DMS153 (cell line): Measurements from ENCODE around the gene CHDH.

Experiments
- DNase-seq: peaks from one replicate; lab custom pipeline; 2025; lab: John Stamatoyannopoulos, UW

Gene CHDH

DNA sequence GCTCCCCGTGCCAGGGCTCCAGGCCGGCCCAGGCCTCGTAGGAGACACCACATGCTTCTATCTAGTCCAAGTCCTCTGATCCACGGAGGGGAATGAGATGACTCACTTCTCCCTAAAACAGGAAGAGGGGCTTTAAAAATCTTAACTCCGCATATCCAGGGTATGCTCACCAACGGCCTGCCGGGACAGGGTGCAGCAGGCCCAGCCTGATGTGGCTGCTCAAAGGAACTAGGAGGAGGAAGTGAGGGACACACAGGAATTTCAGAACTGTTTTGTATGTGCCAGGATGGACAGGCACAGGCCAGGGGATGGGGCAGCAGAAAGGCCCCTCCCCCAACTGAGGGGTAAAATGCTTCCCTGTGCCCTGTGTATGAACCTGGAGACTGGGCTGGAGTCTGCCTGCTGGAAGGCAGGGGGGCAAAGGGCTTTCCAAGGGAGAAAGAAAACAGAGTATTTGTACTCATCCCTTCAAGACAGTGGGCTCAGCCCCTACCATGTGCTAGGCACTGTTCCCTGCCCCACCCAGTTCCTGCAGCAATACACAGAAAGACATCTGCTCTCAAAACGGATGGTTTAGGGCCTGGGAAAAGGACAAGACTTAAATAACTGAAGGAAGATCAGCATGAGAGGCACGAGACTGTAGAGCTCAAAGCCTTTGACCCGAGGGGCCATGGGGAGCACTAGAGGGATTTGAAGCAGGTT, 22.1 kb downstream of the CHDH start:
- no peak for DNase-seq

DNA sequence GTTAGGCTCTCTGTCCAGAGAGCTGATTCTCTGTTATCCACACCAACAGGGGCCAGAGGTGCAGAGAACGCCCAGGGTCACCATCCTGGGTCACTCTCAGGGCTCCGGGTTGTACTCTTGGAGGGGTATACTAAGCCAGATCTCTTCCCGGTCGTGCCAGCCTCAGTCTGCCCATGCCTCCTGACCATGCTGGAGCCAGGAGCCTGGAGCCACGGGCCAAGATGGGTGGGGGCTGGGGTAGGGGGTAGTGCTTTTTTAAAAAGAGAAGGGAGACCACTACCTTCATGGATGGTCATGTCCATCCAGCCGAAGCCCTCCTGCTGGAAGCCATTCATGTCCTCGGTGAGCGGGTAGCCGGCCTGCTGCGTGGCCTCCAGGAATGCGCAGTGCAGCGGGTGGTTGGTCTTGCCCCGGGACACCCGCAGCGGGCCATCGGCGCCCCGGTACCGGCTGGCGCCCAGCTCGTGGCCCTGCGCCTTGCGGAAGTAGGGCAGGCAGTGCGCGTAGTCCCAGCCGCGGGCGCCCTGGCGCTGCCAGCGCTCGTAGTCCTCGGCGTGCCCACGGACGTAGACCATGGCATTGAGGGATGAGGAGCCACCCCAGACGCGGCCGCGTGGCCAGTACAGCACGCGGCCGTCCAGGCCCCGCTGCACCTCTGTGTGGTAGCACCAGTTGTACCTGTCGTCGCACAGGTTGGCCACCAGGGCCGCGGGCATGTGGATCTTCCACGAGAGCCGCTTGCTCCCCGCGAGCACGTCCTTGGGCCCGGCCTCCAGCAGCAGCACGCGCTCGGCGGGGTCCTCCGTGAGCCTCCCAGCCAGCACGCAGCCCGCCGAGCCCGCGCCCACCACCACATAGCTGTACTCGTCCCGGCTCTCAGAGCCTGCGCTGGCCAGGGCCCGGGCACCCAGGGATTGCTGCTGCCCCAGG, 22.9 kb downstream of the CHDH start:
- no peak for DNase-seq

DNA sequence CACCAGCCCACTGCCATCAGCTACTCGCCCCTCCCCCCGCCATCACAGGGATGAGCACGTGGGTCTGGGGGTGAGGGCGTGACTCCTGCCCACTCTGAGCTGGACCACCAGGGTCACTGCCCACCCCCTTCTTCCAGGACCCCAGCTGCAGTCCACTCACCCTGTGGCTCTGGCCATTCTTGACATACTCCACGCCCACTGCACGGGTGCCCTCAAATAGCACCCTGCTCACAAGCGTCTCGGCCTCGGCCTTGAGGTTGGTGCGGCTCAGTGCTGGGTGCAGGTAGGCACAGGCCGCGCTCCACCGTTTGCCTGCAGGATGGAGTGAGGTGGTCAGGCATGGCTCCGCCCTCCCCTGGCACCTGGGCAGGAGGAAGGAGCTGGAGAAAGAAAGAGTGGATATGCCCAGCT, 23.9 kb downstream of the CHDH start:
- no peak for DNase-seq

DNA sequence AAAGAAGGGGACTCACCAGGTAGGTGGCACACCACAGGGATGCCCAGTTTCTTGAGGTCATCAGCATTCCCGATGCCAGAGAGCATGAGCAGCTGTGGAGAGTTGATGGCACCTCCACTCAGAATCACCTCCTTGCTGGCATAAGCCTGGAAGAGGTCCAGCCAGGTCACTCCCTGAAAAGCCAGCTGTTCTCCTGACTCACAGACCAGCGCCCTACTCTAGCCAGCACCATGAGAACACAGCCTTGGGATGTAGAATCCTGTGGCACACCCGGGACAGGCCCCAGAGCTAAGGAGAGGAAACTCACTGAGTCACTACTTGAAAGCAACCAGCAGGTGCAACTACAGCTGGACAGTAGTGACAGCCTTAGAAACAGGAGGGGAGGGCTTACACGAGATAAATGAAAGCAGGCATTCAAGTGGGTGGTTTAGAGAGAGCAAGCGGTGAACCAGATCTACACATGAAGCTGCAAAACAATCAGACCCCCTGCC, 24.5 kb downstream of the CHDH start:
- no peak for DNase-seq

DNA sequence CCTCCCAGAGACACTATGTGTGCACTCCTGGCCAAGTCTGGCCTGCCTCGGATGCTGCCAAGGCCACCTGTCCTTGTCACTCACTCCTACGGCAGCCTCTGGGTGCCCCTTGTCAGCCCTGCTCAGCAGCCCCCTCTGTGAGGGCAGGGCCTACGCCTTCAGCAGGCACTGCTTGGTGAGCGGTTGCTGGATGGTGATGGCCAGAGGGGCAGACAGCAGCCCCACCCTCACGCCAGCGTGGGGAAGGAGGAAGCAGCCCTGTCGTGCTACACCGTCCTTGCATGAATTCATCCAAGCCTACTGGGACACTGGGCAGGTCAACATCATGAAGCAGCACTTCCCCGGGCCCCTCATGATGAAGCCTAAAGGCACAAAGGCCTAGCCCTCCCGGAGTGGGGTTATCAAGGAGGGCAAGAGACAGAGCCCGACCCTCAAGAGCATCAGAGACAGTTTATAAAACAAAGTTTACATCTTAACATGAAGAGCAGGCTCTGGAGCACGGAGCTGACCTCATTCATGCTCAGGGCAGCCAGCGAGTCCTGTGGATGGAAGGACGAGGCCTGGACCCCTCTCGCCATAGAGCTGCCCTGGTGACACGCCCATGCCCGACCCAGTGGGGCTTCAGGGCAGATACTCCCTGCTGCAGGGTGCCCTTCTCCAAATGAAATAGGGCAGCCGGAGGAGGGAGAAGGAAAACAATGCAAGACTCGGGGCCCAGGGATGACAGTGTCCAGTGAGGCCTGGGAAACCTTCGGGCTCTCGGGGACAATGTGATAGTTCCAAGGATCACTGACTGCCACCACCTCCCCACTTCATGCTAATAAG, 25.3 kb downstream of the CHDH start:
- DNase-seq, result no peak

DNA sequence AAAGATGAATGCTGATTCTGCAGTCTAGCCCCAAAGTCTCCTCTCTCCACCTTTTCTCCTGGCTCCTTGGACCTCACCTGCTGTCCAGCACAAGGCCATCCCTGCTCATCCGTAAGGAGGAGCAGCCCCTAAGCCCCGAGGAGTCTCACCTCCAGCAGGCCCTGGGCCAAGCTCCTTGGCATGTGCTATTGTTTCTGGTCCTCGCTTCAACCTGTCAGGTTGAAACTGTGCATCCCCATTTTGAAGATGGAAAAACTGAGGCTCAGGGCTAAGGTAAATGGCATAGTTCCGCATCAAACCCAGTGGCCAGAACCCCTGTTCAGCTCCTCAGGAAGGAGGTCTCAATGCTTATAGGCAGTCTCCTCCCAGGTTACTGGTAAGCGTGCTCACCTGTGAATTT, 26.1 kb downstream of the CHDH start:
- no peak for DNase-seq

DNA sequence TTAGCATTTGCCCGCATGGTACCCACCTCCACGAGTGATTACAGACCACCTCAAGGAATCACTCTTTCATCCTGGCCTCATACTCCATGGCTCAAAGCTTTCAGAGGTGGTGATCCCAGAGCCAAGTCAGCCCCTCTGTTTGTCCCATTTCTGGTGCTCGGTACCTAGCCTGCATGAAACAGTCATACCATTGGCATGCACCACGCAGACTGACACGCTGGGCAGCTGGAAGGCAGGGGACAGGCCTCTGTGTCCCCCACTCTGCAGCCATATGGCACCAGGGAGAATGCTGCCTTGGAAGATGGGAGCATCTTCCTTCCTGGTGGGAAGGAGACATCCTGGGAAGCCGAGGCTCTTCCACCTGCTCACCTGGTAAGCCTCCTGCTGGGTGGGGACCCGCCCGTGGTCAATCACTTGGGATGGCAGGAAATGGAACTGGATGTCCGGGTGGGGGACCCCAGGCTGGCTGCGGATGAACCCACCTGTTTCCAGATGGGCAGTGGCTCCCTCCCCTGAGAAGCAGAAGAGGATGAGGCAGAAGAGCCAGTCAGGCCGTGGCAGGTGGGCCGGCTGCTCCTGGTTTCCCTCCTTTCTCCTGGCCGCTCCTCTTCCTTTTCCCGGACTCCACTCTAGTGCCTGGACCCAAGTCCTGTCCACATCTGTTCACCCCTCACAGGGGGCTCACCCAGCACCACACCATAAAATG, 26.9 kb downstream of the CHDH start:
- DNase-seq, result no peak

DNA sequence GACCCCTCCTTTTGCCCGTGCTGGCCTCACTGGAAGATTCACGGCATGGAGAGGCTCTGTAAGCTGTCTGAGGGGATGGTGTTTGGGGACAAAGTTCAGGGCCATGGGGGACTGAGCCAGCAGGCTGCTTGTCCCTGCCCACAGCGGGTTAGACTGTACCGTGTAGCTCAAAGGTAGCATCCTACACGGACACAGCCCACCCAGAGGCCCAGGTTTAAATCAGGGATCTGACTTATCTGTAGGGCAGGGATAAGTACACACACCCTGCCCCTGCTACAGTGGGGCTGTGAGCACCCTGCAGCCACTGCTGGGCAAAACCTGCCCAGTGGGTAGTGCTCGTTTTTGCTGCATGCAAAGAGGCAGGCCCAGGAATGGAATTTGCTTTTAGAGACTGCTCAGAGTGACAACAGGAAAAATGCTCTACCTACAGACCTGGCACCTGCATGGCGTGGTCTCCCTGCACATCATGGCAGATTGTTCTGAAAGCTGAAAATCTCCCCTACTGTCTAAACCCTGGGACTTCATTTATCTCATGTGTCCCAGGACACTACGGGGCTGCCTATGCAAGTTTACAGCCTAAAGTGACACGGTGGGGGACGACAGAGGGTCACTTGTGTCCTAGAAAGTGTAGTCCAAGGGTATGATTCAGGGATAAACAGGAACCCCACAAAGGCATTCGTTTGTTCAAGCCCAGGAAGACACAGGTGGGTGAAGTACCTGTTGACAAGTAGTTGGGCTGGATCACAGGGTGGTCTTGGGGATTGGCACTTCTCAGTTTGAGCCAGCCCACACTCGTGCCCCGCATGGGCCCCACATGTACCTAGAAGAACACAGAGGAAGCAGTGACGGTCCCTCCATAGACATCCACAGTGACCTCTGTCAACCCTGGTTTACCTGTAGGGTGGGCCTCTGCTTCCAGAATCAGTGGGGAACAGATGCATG, 27.7 kb downstream of the CHDH start:
- DNase-seq, result no peak

DNA sequence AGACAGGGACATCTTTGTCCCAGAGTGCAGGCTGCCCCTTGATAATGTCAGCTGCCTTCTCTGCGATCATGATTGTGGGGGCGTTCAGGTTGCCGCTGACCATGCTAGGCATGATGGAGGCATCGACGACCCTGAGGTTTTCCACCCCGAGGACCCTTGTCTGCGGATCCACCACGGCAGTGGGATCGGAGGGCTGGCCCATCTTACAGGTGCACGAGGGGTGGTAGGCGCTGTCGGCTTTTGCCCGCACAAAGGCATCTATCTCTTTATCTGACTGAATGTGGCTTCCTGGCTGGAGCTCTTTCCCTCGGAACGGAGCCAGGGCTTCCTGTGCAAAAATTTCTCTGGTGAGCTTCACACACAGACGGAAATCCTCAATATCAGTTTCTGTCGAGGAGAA, 28.4 kb downstream of the CHDH start:
- no peak for DNase-seq

DNA sequence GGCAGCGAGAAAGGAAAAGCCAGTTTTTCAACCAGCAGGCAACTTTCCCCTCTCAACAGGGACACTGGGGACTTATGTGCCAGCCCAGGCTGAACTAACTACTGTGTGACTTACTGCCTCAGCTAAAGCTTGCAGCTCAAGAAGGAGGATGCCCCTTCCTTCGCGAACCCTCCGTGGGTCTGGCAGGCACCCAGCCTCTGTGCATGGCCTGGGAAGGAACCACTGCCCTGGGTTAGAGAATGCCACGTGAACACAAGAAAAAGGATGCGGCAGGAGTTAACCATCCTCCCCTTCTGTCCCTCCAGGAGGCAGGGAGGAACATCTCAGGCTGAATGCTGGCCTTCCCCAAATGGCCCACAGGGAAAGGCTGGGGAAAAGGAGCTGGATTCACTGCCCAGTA, 29.0 kb downstream of the CHDH start:
- DNase-seq, result no peak

DNA sequence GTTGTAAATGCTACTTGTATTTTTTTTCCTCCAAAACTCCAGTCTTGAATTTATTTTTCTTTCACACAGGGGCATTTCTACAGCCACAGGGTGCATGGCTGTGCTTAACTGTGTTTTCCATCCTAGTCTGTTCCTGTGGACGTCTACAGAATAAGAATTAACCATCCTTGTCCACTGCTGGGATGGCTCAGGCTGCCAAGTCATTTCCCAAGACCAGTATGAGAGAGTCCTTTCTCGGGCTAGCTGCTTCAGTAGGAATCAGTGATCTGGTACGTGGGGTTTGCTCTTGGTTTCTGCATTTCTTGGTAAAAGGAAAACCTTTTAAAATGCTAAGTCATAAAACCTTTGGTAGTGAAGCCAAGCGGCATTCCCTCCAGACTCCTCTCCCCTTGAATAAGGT, 29.8 kb downstream of the CHDH start:
- no peak for DNase-seq

DNA sequence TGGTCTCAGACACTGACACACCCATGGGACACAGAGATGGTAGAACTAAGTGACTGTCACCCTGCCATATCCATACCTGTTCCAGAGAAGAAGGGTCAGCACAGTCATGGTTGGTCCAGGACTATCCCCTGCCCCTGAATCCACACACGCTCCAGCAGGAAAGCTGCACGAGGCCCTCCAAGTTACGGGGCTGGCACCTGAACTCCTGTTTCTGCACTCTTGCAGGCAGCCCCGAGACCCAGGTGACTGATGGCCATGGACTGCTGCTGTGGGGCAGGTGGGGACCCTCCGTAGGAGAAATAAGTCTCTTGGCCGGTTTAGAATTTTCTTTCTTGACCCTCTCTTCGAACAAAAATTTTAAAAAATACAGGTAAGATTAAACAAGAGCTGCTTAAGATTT, 30.6 kb downstream of the CHDH start:
- no peak for DNase-seq

DNA sequence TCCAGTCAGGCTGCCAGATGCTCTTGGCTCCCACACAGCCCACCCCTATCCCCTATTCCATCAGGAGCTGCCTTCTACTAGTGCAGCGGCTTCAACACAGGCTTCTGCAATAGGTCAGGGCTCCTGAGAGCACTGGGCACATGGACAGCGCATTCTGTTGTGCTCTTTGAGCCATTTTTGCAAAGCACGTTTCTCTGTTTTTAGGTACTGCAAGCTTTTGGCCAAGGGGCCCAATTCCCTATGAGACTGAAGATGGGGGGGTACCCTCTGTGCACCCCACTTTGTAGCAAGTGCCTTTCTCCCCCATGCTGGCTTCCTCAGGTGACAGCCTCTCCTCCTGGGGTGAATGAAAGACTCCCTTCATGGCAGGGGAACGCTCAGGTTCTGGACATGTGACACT, 31.2 kb downstream of the CHDH start:
- no peak for DNase-seq

DNA sequence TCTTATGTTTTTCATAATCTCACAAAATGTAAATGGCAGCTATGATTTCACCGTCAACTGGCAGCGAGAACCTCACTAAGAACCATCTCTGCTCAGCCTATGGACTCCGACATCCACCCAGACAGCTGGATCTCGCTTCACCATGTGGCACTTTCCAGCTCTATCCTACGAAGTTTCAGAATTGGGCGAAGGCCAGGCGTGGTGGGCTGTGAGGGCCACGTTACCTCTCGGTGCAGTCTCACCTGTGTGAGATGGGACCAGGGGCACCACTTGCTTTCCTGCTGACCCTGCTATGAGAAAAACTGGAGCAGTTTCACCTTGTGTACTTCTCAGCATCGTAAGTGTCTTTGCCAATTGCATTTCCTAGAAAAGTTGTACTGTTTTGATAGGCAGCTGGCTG, 32.3 kb downstream of the CHDH start:
- no peak for DNase-seq

DNA sequence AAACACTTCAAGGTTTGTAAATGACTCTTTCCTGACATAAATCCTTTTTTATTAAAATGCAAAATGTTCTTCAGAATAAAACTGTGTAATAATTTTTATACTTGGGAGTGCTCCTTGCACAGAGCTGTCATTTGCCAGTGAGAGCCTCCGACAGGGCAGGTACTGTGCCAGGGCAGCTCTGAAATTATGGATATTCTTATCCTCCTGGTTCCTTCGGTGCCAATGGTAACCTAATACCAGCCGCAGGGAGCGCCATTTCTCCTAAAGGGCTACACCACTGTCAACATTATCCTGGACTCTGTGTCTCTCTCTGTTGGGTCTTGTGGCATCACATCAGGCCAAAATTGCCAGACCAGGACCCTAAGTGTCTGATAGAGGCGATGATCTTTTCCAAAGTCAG, 33.0 kb downstream of the CHDH start:
- no peak for DNase-seq

DNA sequence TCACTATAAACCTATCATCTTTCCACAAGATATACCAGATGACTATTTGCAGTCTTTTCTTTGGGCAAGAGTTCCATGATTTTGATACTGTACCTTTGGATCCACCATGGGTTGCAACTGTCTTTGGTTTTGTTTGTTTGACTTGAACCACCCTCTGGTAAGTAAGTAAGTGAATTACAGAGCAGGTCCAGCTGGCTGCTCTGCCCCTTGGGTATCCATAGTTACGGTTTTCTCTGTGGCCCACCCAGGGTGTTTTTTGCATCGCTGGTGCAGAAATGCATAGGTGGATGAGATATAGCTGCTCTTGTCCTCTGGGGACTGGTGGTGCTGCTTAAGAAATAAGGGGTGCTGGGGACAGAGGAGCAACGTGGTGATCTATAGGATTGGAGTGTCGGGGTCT, 33.8 kb downstream of the CHDH start:
- no peak for DNase-seq

DNA sequence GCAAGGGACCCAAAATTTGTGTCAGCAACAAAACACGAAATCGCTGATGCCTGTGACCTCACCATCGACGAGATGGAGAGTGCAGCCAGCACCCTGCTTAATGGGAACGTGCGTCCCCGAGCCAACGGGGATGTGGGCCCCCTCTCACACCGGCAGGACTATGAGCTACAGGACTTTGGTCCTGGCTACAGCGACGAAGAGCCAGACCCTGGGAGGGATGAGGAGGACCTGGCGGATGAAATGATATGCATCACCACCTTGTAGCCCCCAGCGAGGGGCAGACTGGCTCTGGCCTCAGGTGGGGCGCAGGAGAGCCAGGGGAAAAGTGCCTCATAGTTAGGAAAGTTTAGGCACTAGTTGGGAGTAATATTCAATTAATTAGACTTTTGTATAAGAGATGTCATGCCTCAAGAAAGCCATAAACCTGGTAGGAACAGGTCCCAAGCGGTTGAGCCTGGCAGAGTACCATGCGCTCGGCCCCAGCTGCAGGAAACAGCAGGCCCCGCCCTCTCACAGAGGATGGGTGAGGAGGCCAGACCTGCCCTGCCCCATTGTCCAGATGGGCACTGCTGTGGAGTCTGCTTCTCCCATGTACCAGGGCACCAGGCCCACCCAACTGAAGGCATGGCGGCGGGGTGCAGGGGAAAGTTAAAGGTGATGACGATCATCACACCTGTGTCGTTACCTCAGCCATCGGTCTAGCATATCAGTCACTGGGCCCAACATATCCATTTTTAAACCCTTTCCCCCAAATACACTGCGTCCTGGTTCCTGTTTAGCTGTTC, 34.9 kb downstream of the CHDH start:
- DNase-seq, result no peak

DNA sequence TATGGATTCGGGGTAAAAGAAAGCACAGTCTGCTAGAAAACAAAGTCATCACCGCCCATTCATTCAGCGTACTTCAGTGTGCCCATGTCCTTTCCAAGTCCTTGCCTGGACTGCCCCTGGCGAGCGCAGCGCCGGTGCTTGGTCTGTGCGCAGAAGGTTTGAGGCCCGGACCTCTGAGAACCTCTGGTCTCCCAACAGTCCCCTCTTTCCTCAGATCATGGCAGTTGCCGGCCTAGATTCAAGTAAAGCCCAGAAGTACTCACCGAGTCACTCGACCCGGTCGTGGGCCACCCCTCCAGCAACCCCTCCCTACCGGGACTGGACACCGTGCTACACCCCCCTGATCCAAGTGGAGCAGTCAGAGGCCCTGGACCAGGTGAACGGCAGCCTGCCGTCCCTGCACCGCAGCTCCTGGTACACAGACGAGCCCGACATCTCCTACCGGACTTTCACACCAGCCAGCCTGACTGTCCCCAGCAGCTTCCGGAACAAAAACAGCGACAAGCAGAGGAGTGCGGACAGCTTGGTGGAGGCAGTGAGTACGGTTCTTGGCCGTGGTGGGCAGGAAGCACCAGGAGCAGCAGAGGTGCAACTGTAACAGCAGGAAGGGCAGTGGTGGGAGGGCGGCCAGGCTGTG, 36.3 kb downstream of the CHDH start:
- DNase-seq, result no peak

DNA sequence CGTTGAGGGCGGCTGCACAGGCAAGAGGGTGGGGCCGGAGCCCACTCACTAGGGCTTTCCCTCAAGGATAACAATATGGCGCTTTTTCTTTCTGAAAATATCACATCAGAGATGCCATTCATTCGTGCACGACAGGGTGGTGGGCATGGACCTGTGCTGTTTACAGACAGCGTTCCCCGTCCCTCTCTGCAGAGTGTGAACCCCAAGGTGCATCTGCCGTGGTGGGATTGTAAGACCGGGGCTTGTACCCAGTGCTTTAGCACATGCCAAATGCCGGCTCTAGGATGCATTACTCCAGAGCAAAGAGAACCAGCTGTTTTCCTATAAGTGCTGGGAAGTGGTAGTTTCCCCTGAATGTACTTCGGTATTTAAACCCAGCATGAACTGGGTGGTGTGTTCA, 37.0 kb downstream of the CHDH start:
- no peak for DNase-seq
